ENCODE results near the gene BTBD16. TPM values are rescaled to one million over a fixed set of nuclear protein-coding genes. Genes with fewer than 3 reads are reported as not detected.

The BTBD16 gene
- total and polyA plus RNA-seq, 10 of the 15 experiments (the other 5 are each of a cell fraction or from before 2014, with no cell fraction given) = 0.11 TPM; not detected in 9

- H3K9me3 ChIP-seq (replicated peaks; ENCODE audit: control insufficient read depth, insufficient read depth, low read length) = no peaks in the 10 kb centered on the region; the same call in 2 of the 3 replicates
- ChIA-PET SMC1A (ENCODE audit: uncharacterized antibody, unreplicated experiment) (no interaction called here), RAD21 (ENCODE audit: unreplicated experiment) (no interaction called here), CTCF (no interaction called here), POLR2A (no interaction called here)
- no peaks in the 10 kb centered on the region for H3K79me2 ChIP-seq (ENCODE audit: control insufficient read depth, insufficient read depth, low read length)
- DNase-seq (ENCODE audit: low read depth, low spot score) (no peak), FAIRE-seq (no peak), ATAC-seq (no peak)
- H3K4me3 ChIP-seq = no peak overlapping the region
- no peaks in the 10 kb centered on the region for H3K36me3 ChIP-seq (ENCODE audit: control insufficient read depth in 2 of 2, insufficient read depth in 2 of 2, low read length in 1 of 2)
- H3K27me3 ChIP-seq (replicated peaks in 1 of 2; ENCODE audit: control insufficient read depth in 2 of 2, insufficient read depth in 2 of 2, low read length in 1 of 2) = peaks cover 1 to 7% of the 10 kb centered on the region in 2 experiments; a peak in 2 of 4 replicates
- H3K27ac ChIP-seq (ENCODE audit: control insufficient read depth, insufficient read depth) = no peak overlapping the region
- no TSS peak for BruUV-seq (replicated peaks)
- H3K9ac ChIP-seq (ENCODE audit: control insufficient read depth, insufficient read depth, low read length) = no peak overlapping the region
- WGBS (ENCODE audit: insufficient coverage, insufficient replicate concordance, low lambda C conversion rate, missing lambda C conversion rate) = 25% methylated on average over 7 of the region's 7 CpGs
- in situ Hi-C loops (cut with MboI) (no loop called here), intact Hi-C loops (cut with micrococcal nuclease; ENCODE audit: unreplicated experiment) (no loop called here)
- H2AFZ ChIP-seq (ENCODE audit: control insufficient read depth, low read depth, low read length) = no peak overlapping the region
- no peak overlapping the region for H3K4me2 ChIP-seq (ENCODE audit: control insufficient read depth, insufficient read depth)
- TF ChIP-seq GABPA (IDR thresholded peaks at IDR 0.05; ENCODE audit: low read depth) (no peak), MYC (IDR thresholded peaks at IDR 0.05; ENCODE audit: insufficient read depth, insufficient read length, insufficient replicate concordance, low read length, severe bottlenecking) (no peak), ZNF207 (IDR thresholded peaks at IDR 0.05; ENCODE audit: borderline replicate concordance) (no peak), ELK1 (IDR thresholded peaks at IDR 0.05; ENCODE audit: low read depth, low read length) (no peak), ZNF274 (IDR thresholded peaks at IDR 0.05; ENCODE audit: insufficient read depth, insufficient read length) (no peak)
- no peaks in the 10 kb centered on the region for H3K4me1 ChIP-seq (ENCODE audit: control insufficient read depth, insufficient read depth, low read length)
- H4K20me1 ChIP-seq (ENCODE audit: control insufficient read depth, insufficient read depth) = no peaks in the 10 kb centered on the region
Observed at GRCh38 chr10:122286867-122287266, 15.8 kb downstream of the BTBD16 start.

- in situ Hi-C loops (cut with MboI) = no loop called here
- DNase-seq (ENCODE audit: low read depth, low spot score) = no peak
- WGBS (ENCODE audit: insufficient coverage, insufficient replicate concordance, low lambda C conversion rate, missing lambda C conversion rate) = 12% methylated on average over 5 of the region's 5 CpGs
- Histone ChIP-seq H3K4me1 (ENCODE audit: control insufficient read depth, insufficient read depth, low read length) (no peaks in the 10 kb centered on the region), H3K36me3 (ENCODE audit: control insufficient read depth in 2 of 2, insufficient read depth in 2 of 2, low read length in 1 of 2) (no peaks in the 10 kb centered on the region), H2AFZ (ENCODE audit: control insufficient read depth, low read depth, low read length) (no peak overlapping the region), H3K27ac (ENCODE audit: control insufficient read depth, insufficient read depth) (no peak overlapping the region), H3K9me3 (replicated peaks; ENCODE audit: control insufficient read depth, insufficient read depth, low read length) (no peaks in the 10 kb centered on the region), H3K4me3 (no peak overlapping the region), H3K4me2 (ENCODE audit: control insufficient read depth, insufficient read depth) (no peak overlapping the region), H4K20me1 (ENCODE audit: control insufficient read depth, insufficient read depth) (no peaks in the 10 kb centered on the region), H3K27me3 (replicated peaks in 1 of 2; ENCODE audit: control insufficient read depth in 2 of 2, insufficient read depth in 2 of 2, low read length in 1 of 2) (peaks cover 1 to 7% of the 10 kb centered on the region in 2 experiments; a peak in 2 of 4 replicates), H3K79me2 (ENCODE audit: control insufficient read depth, insufficient read depth, low read length) (no peaks in the 10 kb centered on the region), H3K9ac (ENCODE audit: control insufficient read depth, insufficient read depth, low read length) (no peak overlapping the region)
- ATAC-seq = no peak
- no TSS peak for BruUV-seq (replicated peaks)
- ChIA-PET POLR2A (no interaction called here), RAD21 (ENCODE audit: unreplicated experiment) (no interaction called here), SMC1A (ENCODE audit: uncharacterized antibody, unreplicated experiment) (no interaction called here), CTCF (no interaction called here)
- intact Hi-C loops (cut with micrococcal nuclease; ENCODE audit: unreplicated experiment) = no loop called here
- no peak for FAIRE-seq
- TF ChIP-seq MYB (IDR thresholded peaks at IDR 0.05; ENCODE audit: borderline replicate concordance, low read depth, low read length) (no peak), MAX (IDR thresholded peaks at IDR 0.05; ENCODE audit: low read depth, low read length) (no peak), SIX5 (IDR thresholded peaks at IDR 0.05; ENCODE audit: low read depth, low read length, severe bottlenecking) (no peak), ZNF622 (IDR thresholded peaks at IDR 0.05) (no peak), TCF7 (IDR thresholded peaks at IDR 0.05; ENCODE audit: borderline replicate concordance) (no peak), KDM1A (IDR thresholded peaks at IDR 0.05; ENCODE audit: borderline replicate concordance) (no peak), CHD1 (IDR thresholded peaks at IDR 0.05; ENCODE audit: low read depth, low read length) (no peak), BCL3 (IDR thresholded peaks at IDR 0.05; ENCODE audit: borderline replicate concordance, insufficient read depth, low read depth, low read length, poor library complexity, severe bottlenecking) (no peak), NR2F1 (conservative IDR thresholded peaks at IDR 0.05) (no peak), POLR2AphosphoS2 (IDR thresholded peaks at IDR 0.05; ENCODE audit: low read depth, low read length) (no peak), PAX8 (IDR thresholded peaks at IDR 0.05) (no peak), NFYB (IDR thresholded peaks at IDR 0.05; ENCODE audit: insufficient read depth, low read depth, low read length) (no peak), HDAC6 (IDR thresholded peaks at IDR 0.05; ENCODE audit: unreplicated experiment) (no peak)
Observed at GRCh38 chr10:122287570-122287969, 16.5 kb downstream of the BTBD16 start.
